Activated naive CD4-positive, alpha-beta T cell treated with anti-CD3 and anti-CD28 coated beads, Interleukin-2, amount 50 U/mL, for 24 hours (primary cell): ENCODE results near the gene ADGRL2.

Experiments
- H3K27ac Mint-ChIP-seq: one replicate; pipeline ENCODE4 v1.8.0; 2021; ENCODE audit warnings: mild to moderate bottlenecking, mixed read lengths
- H3K27me3 Mint-ChIP-seq: one replicate; pipeline ENCODE4 v1.8.0; 2021; ENCODE audit warnings: mixed read lengths
- H3K36me3 Mint-ChIP-seq: one replicate; pipeline ENCODE4 v1.8.0; 2021; ENCODE audit warnings: mixed read lengths
- H3K4me1 Mint-ChIP-seq: one replicate; pipeline ENCODE4 v1.8.0; 2021; ENCODE audit warnings: mixed read lengths
- H3K4me3 Mint-ChIP-seq: one replicate; pipeline ENCODE4 v1.8.0; 2021; ENCODE audit warnings: mild to moderate bottlenecking, mixed read lengths
- H3K9me3 Mint-ChIP-seq: one replicate; pipeline ENCODE4 v1.8.0; 2021; ENCODE audit warnings: mixed read lengths

Gene ADGRL2

DNA sequence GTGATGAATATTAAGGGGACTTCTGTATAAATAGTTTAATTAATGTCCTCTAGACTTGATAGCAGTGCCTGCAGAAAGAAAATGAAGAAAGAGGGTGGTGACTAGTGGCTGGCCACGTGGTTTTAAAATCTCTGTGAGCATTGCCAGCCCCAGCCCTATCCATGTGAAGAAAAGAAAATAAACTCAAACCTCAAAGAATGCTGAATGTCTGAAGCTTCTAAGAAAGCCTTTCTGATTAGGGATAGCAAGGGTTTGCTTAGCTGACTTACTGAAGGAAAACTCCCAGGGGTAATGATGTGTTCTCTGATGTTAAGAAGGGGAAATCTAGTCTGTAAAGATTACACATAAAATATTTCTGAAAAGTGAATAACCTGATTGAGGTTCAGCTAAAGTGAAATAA is 31.8 kb downstream of the ADGRL2 start:
- H3K4me3 Mint-ChIP-seq, result no peak overlapping the region
- H3K36me3 Mint-ChIP-seq, result no peaks in the 10 kb centered on the region
- H3K4me1 Mint-ChIP-seq, result no peaks in the 10 kb centered on the region
- no peak overlapping the region for H3K27ac Mint-ChIP-seq
- H3K9me3 Mint-ChIP-seq, result no peaks in the 10 kb centered on the region
- H3K27me3 Mint-ChIP-seq, result no peaks in the 10 kb centered on the region

- Mint-ChIP-seq H3K9me3 (no peaks in the 10 kb centered on the region), H3K4me3 (no peak overlapping the region), H3K4me1 (no peaks in the 10 kb centered on the region), H3K27ac (no peak overlapping the region), H3K36me3 (no peaks in the 10 kb centered on the region), H3K27me3 (no peaks in the 10 kb centered on the region)
Observed at GRCh38 chr1:81833722-81834121, 33.0 kb downstream of the ADGRL2 start.

- no peaks in the 10 kb centered on the region for H3K27me3 Mint-ChIP-seq
- no peak overlapping the region for H3K27ac Mint-ChIP-seq
- no peaks in the 10 kb centered on the region for H3K9me3 Mint-ChIP-seq
Observed at GRCh38 chr1:81834268-81834667, 33.5 kb downstream of the ADGRL2 start.

DNA sequence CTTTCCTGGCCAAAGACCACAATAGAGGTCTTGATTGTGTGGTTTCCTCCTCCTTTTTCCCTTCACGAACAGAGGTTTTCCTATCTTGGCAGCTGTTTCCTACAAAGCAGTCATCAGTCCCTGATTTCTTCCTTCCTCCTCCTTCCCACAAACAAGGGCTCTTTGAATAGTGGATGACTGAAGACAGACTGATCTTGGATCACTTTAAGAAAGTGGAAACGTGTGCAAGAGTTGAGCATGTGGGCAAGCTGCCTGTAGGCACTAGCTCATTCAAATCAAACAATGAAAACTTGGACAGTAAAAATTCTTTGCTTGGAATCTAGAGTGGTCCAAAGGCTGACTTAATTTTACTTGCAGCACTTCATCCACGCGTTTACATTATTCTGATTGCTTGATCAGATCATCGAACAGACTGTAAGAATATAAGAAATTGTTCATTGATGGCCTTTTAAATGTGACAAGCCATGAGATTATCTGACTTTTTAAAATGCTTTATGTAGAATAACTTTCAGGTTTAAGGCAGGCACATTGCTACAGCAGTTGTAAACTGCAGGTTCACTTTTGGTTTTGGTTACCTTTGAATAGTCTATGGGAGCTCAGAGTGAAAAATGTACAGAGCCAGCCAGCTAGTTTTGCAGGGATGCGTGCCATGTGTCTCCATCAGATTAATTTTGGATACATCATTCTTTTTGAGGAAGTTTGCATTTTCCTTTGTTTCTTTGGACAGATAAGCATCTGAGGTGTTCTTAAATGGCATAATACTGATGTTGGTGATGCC is 34.4 kb downstream of the ADGRL2 start:
- H3K4me1 Mint-ChIP-seq, result no peaks in the 10 kb centered on the region
- no peaks in the 10 kb centered on the region for H3K36me3 Mint-ChIP-seq
- no peak overlapping the region for H3K27ac Mint-ChIP-seq
- H3K9me3 Mint-ChIP-seq, result no peaks in the 10 kb centered on the region
- no peaks in the 10 kb centered on the region for H3K27me3 Mint-ChIP-seq
- H3K4me3 Mint-ChIP-seq, result no peak overlapping the region

More at GRCh38 chr1:81834268-81834667, 33.5 kb downstream of the ADGRL2 start:
- Mint-ChIP-seq H3K4me1 (no peaks in the 10 kb centered on the region), H3K36me3 (no peaks in the 10 kb centered on the region), H3K4me3 (no peak overlapping the region)

DNA sequence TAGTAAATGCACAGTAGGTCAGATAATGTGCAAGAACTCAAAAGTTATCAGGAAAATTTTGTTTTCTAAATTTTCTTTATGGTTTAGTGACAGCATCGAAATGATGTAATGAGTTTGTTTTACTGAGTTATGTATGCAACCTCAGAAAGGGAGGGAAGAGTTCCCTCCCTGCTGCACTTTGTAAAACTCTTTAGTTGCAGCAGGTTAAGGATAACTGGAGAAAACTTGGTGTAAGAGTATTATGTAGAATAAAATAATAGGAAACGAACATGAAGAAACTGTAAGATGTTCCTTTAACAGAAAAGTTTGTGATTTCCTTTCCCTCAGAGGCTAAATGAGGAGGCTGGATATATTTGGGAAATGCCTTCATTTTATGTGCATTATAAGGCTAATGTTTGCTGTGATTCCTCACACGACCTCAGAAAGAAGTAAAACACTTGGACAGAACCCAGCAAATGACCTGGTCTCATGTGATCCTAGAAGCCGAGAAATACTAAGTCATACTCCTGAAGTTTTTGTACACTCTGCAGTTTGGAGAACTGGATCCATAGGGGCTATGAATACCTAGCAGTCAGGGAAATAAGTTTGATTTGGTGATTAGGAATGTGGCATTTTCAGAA is 35.4 kb downstream of the ADGRL2 start:
- Mint-ChIP-seq H3K27ac (no peak overlapping the region), H3K36me3 (no peaks in the 10 kb centered on the region)

DNA sequence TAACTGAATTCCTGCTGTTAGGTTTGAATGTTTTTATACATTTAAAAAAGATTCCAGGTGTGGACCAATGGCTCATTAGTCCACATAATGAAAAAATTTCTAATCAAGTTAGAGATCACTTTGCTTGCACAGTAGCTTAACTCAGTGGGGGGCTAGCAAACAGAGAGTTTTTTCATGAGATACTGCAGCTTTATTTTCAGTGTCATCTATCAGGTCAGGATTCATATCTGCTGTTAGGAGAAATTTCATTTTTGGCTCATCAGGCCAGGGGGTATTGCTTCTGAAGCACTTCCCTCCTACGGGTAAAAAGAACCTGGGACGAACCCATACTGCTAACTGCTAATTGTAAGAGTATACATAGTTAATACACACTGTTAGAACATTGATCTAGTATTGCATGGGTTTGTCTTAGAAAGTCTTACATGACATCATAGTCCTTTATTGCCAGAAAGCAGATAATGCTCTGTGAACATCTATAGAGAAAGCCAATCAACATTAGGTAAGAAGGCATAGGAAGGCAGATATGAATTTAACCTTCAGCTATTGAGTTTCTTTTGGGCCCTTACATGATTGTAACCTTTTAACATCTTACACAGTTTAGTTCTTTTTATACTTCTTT is 38.0 kb downstream of the ADGRL2 start:
- Mint-ChIP-seq H3K27ac (no peak overlapping the region), H3K9me3 (no peaks in the 10 kb centered on the region), H3K36me3 (no peaks in the 10 kb centered on the region), H3K4me1 (no peaks in the 10 kb centered on the region), H3K27me3 (no peaks in the 10 kb centered on the region), H3K4me3 (no peak overlapping the region)

More for the DNA sequence above, 35.4 kb downstream of the ADGRL2 start:
- no peak overlapping the region for H3K4me3 Mint-ChIP-seq
- H3K27me3 Mint-ChIP-seq, result no peaks in the 10 kb centered on the region
- no peaks in the 10 kb centered on the region for H3K9me3 Mint-ChIP-seq
- no peaks in the 10 kb centered on the region for H3K4me1 Mint-ChIP-seq

GRCh38 chr1:81840805-81841204 is 40.1 kb downstream of the ADGRL2 start:
- H3K4me1 Mint-ChIP-seq, result no peaks in the 10 kb centered on the region
- H3K36me3 Mint-ChIP-seq, result no peaks in the 10 kb centered on the region
- no peaks in the 10 kb centered on the region for H3K9me3 Mint-ChIP-seq
- no peaks in the 10 kb centered on the region for H3K27me3 Mint-ChIP-seq
- H3K27ac Mint-ChIP-seq, result no peak overlapping the region
- H3K4me3 Mint-ChIP-seq, result no peak overlapping the region

GRCh38 chr1:81841795-81842194 is 41.1 kb downstream of the ADGRL2 start:
- Mint-ChIP-seq H3K36me3 (no peaks in the 10 kb centered on the region), H3K4me1 (no peaks in the 10 kb centered on the region), H3K4me3 (no peak overlapping the region), H3K27ac (no peak overlapping the region), H3K9me3 (no peaks in the 10 kb centered on the region), H3K27me3 (no peaks in the 10 kb centered on the region)

DNA sequence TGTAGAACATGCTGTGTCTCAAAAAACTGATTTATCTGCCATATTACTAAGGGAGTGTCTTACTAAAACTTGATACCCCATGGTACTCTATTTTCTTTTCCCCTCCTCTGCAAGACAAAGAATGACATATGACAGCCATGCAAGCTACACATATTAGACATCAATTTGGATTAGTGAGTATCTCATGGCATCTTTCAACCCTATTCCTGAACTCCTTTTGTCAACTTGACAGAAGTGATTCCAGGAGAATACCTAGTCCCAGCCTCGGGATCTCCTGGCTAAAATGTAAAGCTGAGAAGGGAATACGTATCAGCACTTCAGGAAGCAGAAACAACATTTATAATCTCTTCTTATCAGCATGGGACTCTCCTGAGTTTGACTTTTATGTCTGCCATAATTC is 43.7 kb downstream of the ADGRL2 start:
- no peak overlapping the region for H3K27ac Mint-ChIP-seq
- no peak overlapping the region for H3K4me3 Mint-ChIP-seq
- no peaks in the 10 kb centered on the region for H3K27me3 Mint-ChIP-seq
- H3K36me3 Mint-ChIP-seq, result no peaks in the 10 kb centered on the region
- no peaks in the 10 kb centered on the region for H3K9me3 Mint-ChIP-seq
- no peaks in the 10 kb centered on the region for H3K4me1 Mint-ChIP-seq

- no peaks in the 10 kb centered on the region for H3K36me3 Mint-ChIP-seq
- no peak overlapping the region for H3K4me3 Mint-ChIP-seq
- no peaks in the 10 kb centered on the region for H3K27me3 Mint-ChIP-seq
- no peaks in the 10 kb centered on the region for H3K9me3 Mint-ChIP-seq
- no peaks in the 10 kb centered on the region for H3K4me1 Mint-ChIP-seq
- H3K27ac Mint-ChIP-seq, result no peak overlapping the region
Observed at GRCh38 chr1:81846630-81847029, 45.9 kb downstream of the ADGRL2 start.

DNA sequence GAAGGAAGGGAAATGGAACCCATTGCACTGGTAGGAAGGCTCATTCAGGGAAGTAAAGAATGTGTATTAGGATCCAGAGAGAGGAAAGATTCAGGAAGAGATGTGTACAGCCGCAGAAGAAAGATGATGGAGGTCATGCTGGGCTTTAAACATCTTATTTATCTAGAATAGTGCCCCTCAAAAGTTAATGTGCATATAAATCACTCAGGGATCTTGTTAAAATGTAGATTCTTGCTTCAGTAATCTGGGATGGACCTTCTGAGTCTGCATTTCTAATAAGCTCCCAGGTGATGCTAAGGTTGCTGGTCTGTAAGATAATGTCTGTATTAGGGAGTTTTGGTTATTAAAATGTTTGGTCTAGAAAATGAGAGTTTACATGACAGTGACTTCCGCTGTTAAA is 46.3 kb downstream of the ADGRL2 start:
- Mint-ChIP-seq H3K27ac (no peak overlapping the region), H3K27me3 (no peaks in the 10 kb centered on the region), H3K4me1 (no peaks in the 10 kb centered on the region), H3K9me3 (no peaks in the 10 kb centered on the region), H3K36me3 (no peaks in the 10 kb centered on the region), H3K4me3 (no peak overlapping the region)

- Mint-ChIP-seq H3K27me3 (no peaks in the 10 kb centered on the region), H3K4me1 (no peaks in the 10 kb centered on the region), H3K27ac (no peak overlapping the region), H3K4me3 (no peak overlapping the region), H3K9me3 (no peaks in the 10 kb centered on the region), H3K36me3 (no peaks in the 10 kb centered on the region)
Observed at GRCh38 chr1:81848880-81849682, 48.3 kb downstream of the ADGRL2 start.

- no peak overlapping the region for H3K4me3 Mint-ChIP-seq
- no peak overlapping the region for H3K27ac Mint-ChIP-seq
- H3K4me1 Mint-ChIP-seq, result no peaks in the 10 kb centered on the region
- H3K9me3 Mint-ChIP-seq, result no peaks in the 10 kb centered on the region
- H3K36me3 Mint-ChIP-seq, result no peaks in the 10 kb centered on the region
- no peaks in the 10 kb centered on the region for H3K27me3 Mint-ChIP-seq
Observed at GRCh38 chr1:81850031-81850430, 49.3 kb downstream of the ADGRL2 start.

GRCh38 chr1:81850495-81850894 is 49.8 kb downstream of the ADGRL2 start:
- H3K27ac Mint-ChIP-seq, result no peak overlapping the region
- H3K36me3 Mint-ChIP-seq, result no peaks in the 10 kb centered on the region
- H3K4me1 Mint-ChIP-seq, result no peaks in the 10 kb centered on the region
- no peaks in the 10 kb centered on the region for H3K9me3 Mint-ChIP-seq
- no peak overlapping the region for H3K4me3 Mint-ChIP-seq
- H3K27me3 Mint-ChIP-seq, result no peaks in the 10 kb centered on the region

GRCh38 chr1:81851217-81851616 is 50.5 kb downstream of the ADGRL2 start:
- no peak overlapping the region for H3K27ac Mint-ChIP-seq
- H3K36me3 Mint-ChIP-seq, result no peaks in the 10 kb centered on the region

GRCh38 chr1:81852961-81853360 is 52.2 kb downstream of the ADGRL2 start:
- H3K27ac Mint-ChIP-seq, result no peak overlapping the region
- no peaks in the 10 kb centered on the region for H3K4me1 Mint-ChIP-seq
- no peaks in the 10 kb centered on the region for H3K9me3 Mint-ChIP-seq
- no peaks in the 10 kb centered on the region for H3K36me3 Mint-ChIP-seq
- no peaks in the 10 kb centered on the region for H3K27me3 Mint-ChIP-seq
- H3K4me3 Mint-ChIP-seq, result no peak overlapping the region

More at GRCh38 chr1:81851217-81851616, 50.5 kb downstream of the ADGRL2 start:
- no peak overlapping the region for H3K4me3 Mint-ChIP-seq
- no peaks in the 10 kb centered on the region for H3K9me3 Mint-ChIP-seq
- no peaks in the 10 kb centered on the region for H3K27me3 Mint-ChIP-seq
- no peaks in the 10 kb centered on the region for H3K4me1 Mint-ChIP-seq
